AG04449 (cell line): Measurements from ENCODE around the gene CCDC32.

Experiments
- CTCF ChIA-PET: fragments of 350-600 bp; formaldehyde crosslinking; extraction: SDS; loops from one replicate; lab custom pipeline; 2021; ENCODE audit warnings: antibody characterized with exemption; lab: Yijun Ruan, JAX
- POLR2A ChIA-PET: fragments of 400-600, 350-600 bp; formaldehyde crosslinking; extraction: SDS; loops from one replicate; lab custom pipeline; 2020; ENCODE audit warnings: antibody characterized with exemption, inconsistent platforms; lab: Yijun Ruan, JAX
- DNase-seq: peaks from one replicate; pipeline ENCODE4 v3.0.0-alpha.2; 2010; ENCODE audit warnings: low read depth, low spot score
- H3K4me3 ChIP-seq: 2 replicates; pipeline ENCODE4 v1.5.1; 2011; ENCODE audit warnings: low read depth, mild to moderate bottlenecking, control low read depth, low read length
- TF ChIP-seq, protein P1 (sequence below): IDR thresholded peaks from one replicate; pipeline ENCODE4 v1.5.1; 2011; ENCODE audit warnings: mild to moderate bottlenecking, moderate library complexity, low read length, control low read depth, inconsistent platforms; ENCODE audit not compliant: insufficient read depth; ENCODE audit errors: missing control alignments

CCDC32 gene

GRCh38 chr15:40597024-40597423 lies 32.2 kb upstream of the CCDC32 start:
- DNase-seq, result no peak
- ChIA-PET CTCF (interaction anchor here (8.2 kb wide), 1 partner anchor 8 kb away, joined by 55 read pairs; no protein-coding TSS in a partner anchor), POLR2A (no interaction called here)
- no peak overlapping the region for H3K4me3 ChIP-seq
- TF ChIP-seq, protein P1, sequence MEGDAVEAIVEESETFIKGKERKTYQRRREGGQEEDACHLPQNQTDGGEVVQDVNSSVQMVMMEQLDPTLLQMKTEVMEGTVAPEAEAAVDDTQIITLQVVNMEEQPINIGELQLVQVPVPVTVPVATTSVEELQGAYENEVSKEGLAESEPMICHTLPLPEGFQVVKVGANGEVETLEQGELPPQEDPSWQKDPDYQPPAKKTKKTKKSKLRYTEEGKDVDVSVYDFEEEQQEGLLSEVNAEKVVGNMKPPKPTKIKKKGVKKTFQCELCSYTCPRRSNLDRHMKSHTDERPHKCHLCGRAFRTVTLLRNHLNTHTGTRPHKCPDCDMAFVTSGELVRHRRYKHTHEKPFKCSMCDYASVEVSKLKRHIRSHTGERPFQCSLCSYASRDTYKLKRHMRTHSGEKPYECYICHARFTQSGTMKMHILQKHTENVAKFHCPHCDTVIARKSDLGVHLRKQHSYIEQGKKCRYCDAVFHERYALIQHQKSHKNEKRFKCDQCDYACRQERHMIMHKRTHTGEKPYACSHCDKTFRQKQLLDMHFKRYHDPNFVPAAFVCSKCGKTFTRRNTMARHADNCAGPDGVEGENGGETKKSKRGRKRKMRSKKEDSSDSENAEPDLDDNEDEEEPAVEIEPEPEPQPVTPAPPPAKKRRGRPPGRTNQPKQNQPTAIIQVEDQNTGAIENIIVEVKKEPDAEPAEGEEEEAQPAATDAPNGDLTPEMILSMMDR, result no peak

- ChIA-PET POLR2A (no interaction called here), CTCF (interaction anchor here (1.0 kb wide), 1 partner anchor 298 kb away, joined by 4 read pairs; the partner anchor contains the start of gene VPS18)
- H3K4me3 ChIP-seq, result peak overlapping the region; percentile 87
- no peak for DNase-seq
- TF ChIP-seq, protein P1, result no peak
Measured at GRCh38 chr15:40595773-40596172, 30.9 kb upstream of the CCDC32 start.

- ChIA-PET POLR2A (no interaction called here), CTCF (interaction anchor here (0.8 to 1.2 kb wide), 4 partner anchors 11 to 300 kb away, joined by 3 to 4 read pairs (median 4); partner anchors contain the start of gene VPS18)
- TF ChIP-seq, protein P1, result no peak
- peak overlapping the region; percentile 87 for H3K4me3 ChIP-seq
- DNase-seq, result no peak
Measured at GRCh38 chr15:40595219-40595618, 30.4 kb upstream of the CCDC32 start.

GRCh38 chr15:40594429-40594836 lies 29.6 kb upstream of the CCDC32 start:
- CTCF ChIA-PET, result interaction anchor here (0.8 to 1.2 kb wide), 3 partner anchors 11 to 301 kb away, joined by 3 to 4 read pairs (median 3); no protein-coding TSS in a partner anchor
- TF ChIP-seq, protein P1, result no peak
- peak overlapping the region; percentile 87 for H3K4me3 ChIP-seq
- POLR2A ChIA-PET, result no interaction called here
- DNase-seq, result no peak

GRCh38 chr15:40593588-40594428 lies 29.0 kb upstream of the CCDC32 start, which contains the start of gene KNL1:
KNL1 (plus strand) TSS chr15:40594249; CDS start chr15:40602932, 8,683 bp downstream.
- ChIA-PET POLR2A (interaction anchor here (0.6 kb wide), 1 partner anchor 20 kb away, joined by 3 read pairs; no protein-coding TSS in a partner anchor), CTCF (interaction anchor here (1.0 to 1.2 kb wide), 3 partner anchors 10 to 301 kb away, joined by 3 to 6 read pairs (median 3); partner anchors contain the start of gene VPS18)
- peak within 1 kb of the TSS; percentile 87 for H3K4me3 ChIP-seq
- TF ChIP-seq, protein P1, result no peak
- DNase-seq, result peak; percentile 60

DNA sequence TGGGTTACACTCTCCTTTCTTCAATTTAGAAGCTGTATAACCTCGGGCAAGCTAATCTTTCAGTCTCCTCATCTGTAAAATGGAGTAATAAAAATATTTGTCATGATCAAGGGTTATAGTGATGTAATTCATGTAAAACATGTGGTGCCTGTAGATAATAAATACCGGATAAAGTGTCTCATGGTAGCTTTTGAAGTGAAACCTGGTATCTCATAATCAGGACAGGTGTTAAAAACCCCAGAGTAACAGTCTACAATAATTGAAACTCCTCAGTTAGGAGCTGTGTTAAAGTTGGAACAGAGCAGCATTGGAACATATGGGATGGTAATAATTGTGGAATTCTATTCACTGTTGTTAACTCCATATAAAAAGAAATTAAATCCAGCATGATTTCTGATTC lies 28.3 kb upstream of the CCDC32 start:
- ChIA-PET POLR2A (interaction anchor here (0.6 kb wide), 1 partner anchor 20 kb away, joined by 3 read pairs; no protein-coding TSS in a partner anchor), CTCF (interaction anchor here (1.0 to 5.5 kb wide), 4 partner anchors 9 to 301 kb away, joined by 3 to 27 read pairs (median 6); partner anchors contain the start of gene VPS18)
- no peak overlapping the region for H3K4me3 ChIP-seq

More for the DNA sequence above, 28.3 kb upstream of the CCDC32 start:
- TF ChIP-seq, protein P1, result no peak
- no peak for DNase-seq
